ENCODE results near the gene SUGCT.

SUGCT gene

GRCh38 chr7:40525764-40526163 lies 391.0 kb downstream of the SUGCT start:
- DNase-seq (ENCODE audit: low read depth in 3 of 3), result no peak

- DNase-seq (ENCODE audit: low read depth in 3 of 3), result no peak
Observed at GRCh38 chr7:40526951-40527715, 392.3 kb downstream of the SUGCT start.

- no peak for DNase-seq (ENCODE audit: low read depth in 3 of 3)
Observed at GRCh38 chr7:40527723-40528122, 392.9 kb downstream of the SUGCT start.

DNA sequence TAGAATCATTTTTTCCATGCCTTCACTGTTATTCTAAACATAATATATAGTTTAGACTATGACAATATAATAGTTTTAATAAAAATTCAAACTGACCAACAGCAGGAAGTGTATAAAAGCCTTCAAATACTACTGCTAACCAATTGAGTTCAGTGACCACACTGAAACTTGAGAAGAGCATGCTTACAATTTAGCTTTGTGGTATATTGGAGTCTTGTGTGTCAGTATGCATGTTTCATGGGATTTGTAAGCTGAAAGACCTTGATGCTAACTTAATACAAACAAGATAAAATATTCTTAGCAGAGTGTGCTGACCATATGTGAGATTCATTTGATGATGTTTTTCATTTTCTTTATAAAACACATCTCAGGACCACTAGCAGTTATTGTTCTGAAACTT lies 395.5 kb downstream of the SUGCT start:
- DNase-seq (ENCODE audit: low read depth in 3 of 3), result no peak

DNA sequence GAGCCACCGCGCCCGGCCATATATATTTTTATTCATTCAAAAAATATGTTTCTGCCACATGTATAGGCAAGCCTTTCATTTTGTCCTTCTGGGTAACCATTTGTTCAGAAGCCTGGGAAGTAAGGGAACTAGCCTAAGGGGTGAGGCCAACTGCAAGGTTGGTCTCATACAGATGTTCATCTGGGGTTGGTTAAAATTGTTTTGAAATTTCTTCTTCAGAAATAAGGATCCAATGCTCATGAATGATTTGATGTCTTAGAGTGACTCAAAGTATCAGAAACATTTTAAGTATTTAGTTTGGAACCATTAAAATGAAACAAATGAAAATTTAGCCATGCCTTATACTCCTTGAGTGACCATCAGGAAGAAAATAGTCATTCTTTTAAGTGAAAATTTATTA lies 397.2 kb downstream of the SUGCT start:
- DNase-seq (ENCODE audit: low read depth in 3 of 3), result no peak

DNA sequence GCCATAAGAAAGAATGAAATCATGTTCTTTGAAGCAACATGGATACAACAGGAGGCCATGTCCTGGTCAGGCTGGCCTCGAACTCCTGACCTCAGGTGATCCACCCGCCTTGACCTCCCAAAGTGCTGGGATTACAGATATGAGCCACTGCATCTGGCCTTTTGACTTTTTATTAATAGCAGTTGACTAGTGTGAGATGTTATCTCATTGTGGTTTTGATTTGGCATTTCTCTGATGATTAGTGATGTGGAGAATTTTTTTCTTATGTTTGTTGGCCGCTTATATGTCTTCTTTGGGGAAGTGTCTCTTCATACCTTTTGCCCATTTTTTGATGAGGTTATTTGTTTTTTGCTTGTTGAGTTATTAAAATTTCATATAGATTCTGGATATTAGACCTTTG lies 400.9 kb downstream of the SUGCT start:
- no peak for DNase-seq (ENCODE audit: low read depth in 3 of 3)

DNA sequence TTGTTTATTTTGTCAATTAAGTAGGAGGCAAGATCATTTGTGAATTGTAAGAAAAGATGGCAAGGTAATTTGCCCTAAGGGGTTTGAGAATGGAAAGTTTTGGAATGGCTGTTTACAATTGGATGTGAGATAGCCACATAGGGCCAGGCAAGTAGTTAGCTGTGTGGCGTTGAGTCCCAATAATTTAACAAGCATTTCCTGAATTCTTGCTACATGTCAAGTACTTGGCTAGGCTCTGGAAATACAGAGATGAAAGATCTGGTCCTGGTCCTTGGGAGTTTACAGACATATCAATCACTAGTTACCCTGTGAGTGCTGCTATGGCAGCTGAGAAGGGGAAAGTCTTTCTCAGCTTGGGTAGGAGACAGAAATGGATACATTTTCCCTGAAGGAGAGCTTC lies 401.6 kb downstream of the SUGCT start:
- no peak for DNase-seq (ENCODE audit: low read depth in 3 of 3)

DNA sequence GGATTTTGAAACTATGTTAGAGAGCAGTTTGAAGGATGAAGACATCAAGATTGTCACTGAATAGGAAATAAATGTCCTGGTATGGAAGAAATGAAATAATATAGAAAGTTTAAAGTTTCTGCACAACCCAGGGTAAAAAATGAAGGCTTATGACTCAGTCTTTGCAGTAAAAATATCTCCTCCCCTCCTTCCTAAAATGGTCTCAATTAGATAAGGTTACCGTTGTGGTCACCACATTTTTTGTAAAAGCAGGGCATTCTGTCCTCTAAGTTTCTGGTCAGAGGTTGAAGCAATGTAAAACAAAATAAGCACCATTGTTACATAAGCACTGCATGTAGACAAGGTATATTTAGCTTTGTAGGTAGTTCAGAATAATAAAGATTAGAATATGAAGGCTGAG lies 403.5 kb downstream of the SUGCT start:
- DNase-seq (ENCODE audit: low read depth in 3 of 3), result no peak

DNA sequence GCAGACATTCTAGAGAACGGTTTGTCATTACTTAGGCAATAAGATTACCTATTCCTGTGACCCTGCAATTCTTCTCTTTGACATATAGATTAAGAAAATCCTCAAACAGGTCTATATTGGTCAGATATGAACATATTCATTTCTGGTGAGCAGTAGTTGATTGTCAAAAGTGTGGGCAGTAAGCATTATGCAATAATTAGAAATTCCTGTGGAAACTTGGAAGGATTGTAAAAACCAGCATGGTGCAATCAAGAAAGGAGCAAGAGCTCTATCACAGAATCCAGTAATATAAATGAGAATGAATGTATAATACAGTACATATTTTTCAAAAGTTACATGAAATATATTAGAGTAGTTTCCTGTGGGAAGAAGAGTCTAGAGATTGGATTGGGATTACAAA lies 406.5 kb downstream of the SUGCT start:
- no peak for DNase-seq (ENCODE audit: low read depth in 3 of 3)

DNA sequence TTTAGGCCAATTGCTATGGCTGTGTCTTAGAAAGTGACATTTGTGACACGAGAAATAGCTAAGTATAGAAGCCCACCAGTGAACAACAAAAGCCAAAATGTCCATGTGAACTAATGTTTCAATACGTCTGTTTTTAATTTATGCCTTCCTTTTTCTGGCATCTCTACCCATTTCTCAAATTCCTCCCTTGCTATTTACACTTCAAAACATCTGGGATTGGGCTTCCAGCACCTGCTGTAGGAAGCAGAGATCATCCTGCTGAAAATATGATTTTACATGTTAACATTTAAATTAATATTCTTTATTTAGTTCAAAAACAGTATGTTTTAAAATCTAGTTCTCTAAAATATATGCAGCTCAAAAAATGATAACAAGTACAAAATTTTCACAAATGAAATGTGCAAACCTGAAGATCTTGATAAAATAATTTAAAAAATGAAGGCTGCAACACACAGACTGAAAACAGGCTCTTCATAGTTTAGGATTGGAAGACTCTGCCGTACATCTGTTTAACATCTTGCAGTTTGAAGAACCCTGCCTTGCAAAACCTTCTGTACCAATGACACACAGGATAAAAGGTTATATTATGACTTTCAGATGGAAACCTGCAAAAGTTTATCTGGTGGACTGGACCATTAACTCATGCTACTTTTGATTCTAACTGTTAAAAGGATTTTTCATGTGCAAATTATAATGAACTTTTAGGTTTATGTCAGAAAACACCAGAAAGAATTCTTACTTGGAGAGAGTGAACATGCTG lies 408.4 kb downstream of the SUGCT start:
- DNase-seq (ENCODE audit: low read depth in 3 of 3), result no peak

GRCh38 chr7:40544221-40544723 lies 409.5 kb downstream of the SUGCT start:
- DNase-seq (ENCODE audit: low read depth in 3 of 3), result no peak

GRCh38 chr7:40544871-40545303 lies 410.1 kb downstream of the SUGCT start:
- DNase-seq (ENCODE audit: low read depth in 3 of 3), result no peak

DNA sequence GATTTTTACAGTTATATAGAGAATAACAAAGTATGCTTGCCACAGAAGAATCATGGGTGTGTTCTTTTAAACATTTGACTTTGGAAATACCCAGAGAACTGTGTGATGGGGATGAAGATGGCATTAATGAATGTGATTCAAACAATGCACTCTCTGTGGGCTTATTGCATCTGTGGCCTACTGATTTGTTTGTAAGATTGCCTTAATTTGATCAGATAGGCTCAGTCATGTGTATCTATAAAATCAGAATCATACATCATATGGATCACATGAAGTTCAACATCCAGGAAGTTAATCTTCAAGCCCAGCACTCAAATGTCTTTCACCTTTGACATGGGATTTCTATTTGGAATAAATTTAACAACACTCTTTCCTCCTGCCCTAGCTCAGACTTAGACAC lies 410.9 kb downstream of the SUGCT start:
- no peak for DNase-seq (ENCODE audit: low read depth in 3 of 3)

- no peak for DNase-seq (ENCODE audit: low read depth in 3 of 3)
Observed at GRCh38 chr7:40546616-40547501, 412.1 kb downstream of the SUGCT start.

GRCh38 chr7:40549372-40550039 lies 414.7 kb downstream of the SUGCT start:
- no peak for DNase-seq (ENCODE audit: low read depth in 3 of 3)

DNA sequence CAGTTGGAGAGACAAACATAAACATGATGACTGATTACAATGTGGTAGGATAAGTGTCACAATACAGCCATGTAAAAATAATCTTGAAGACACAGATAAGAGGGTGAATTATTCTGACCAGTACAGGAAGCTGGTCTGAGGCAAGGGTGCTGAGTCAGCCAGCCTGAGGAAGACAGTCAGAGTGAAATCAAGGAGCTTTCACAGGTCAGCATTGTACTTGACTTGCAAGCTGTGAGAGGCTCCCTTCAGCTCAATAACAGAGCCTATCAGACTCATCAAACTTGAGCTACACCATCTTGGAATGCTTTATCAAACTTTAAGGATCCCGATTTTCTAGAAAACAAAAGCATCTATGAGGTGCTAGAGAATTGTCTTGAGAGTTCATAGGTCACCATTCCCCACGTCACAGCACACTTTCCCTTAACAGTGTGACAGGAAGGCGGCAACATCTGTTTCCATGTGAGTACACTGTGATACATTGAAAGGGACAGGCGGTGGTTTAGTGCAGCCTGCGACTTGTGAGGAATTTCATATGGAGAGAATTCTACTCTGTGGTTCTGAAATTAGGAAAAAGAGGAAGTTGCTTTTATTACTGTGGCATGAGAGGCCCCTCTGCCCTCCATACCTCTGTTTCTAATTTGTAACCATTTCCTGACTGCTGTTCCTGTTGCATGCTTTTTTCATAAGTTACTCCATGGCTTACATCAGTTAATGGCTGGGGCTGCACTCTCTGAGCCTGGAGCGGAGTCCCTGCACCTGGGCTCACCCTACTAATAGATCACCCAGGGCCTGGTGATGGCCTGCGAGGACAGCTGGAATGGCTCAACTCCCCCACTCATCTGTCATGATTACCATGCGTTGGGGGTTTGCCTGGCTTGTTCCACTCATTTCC lies 417.1 kb downstream of the SUGCT start:
- DNase-seq (ENCODE audit: low read depth in 3 of 3), result no peak

DNA sequence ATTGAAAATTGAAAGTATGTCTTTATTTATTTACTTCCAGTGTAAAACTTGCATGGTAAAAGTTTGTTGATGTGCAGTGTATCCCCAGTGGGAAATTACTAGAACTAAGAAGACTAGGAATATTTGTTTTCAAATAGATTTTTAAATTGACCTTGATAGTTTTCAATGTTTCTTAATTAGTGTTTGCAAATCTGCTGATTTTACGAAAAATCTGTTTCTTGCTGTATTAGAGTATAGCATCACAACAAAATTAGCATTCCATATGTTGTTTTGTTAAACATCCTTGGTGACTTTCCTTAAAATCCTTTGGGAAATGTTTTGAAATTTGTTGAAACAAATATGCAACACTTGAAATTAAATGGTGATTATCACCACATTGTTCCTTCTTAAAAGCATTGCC lies 425.9 kb downstream of the SUGCT start:
- no peak for DNase-seq (ENCODE audit: low read depth in 3 of 3)

- DNase-seq (ENCODE audit: low read depth in 3 of 3), result no peak
Observed at GRCh38 chr7:40566879-40567278, 432.1 kb downstream of the SUGCT start.

GRCh38 chr7:40569326-40569725 lies 434.5 kb downstream of the SUGCT start:
- DNase-seq (ENCODE audit: low read depth in 3 of 3), result no peak

DNA sequence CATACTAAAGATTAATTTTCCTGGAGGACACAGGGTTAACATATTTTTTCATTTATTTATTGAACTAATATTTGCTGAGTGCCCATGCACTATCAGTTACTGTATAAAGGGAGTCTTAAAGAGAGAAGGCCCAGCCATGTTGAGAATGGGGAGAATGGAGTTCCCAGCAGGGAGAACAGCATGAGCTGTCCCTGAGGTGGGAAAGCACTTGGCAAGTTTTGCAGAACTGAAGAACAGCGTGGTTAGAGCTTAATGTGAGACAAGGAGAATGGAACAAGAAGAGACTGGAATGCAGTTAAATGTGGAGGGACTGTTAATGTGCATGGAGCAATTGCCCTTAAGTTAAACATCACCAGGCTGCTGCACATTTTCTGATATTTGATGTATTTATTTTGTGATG lies 435.4 kb downstream of the SUGCT start:
- DNase-seq (ENCODE audit: low read depth in 3 of 3), result no peak

- DNase-seq (ENCODE audit: low read depth in 3 of 3), result no peak
Observed at GRCh38 chr7:40571796-40572195, 437.0 kb downstream of the SUGCT start.
